ENCODE data around the gene HLA-DMB.

DNA sequence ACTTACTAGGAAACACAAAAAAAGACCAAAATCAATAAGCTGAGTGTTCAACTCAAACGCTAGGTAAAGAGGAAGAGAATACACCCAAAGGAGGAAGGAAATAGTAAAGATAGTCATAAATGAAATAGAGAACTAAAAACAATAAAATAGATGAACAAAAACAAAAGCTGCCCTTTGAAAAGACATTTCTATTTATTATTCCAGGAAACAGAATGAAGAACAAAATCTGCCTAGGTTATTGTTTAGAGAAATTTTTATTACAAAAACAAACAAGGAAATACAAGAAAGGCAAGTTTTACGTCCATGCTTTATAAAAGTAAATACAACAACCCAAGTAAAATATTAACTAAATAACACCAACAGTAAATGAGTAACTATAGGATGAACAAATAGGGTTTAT, 20.1 kb downstream of the HLA-DMB start:
- TF ChIP-seq, protein P1, sequence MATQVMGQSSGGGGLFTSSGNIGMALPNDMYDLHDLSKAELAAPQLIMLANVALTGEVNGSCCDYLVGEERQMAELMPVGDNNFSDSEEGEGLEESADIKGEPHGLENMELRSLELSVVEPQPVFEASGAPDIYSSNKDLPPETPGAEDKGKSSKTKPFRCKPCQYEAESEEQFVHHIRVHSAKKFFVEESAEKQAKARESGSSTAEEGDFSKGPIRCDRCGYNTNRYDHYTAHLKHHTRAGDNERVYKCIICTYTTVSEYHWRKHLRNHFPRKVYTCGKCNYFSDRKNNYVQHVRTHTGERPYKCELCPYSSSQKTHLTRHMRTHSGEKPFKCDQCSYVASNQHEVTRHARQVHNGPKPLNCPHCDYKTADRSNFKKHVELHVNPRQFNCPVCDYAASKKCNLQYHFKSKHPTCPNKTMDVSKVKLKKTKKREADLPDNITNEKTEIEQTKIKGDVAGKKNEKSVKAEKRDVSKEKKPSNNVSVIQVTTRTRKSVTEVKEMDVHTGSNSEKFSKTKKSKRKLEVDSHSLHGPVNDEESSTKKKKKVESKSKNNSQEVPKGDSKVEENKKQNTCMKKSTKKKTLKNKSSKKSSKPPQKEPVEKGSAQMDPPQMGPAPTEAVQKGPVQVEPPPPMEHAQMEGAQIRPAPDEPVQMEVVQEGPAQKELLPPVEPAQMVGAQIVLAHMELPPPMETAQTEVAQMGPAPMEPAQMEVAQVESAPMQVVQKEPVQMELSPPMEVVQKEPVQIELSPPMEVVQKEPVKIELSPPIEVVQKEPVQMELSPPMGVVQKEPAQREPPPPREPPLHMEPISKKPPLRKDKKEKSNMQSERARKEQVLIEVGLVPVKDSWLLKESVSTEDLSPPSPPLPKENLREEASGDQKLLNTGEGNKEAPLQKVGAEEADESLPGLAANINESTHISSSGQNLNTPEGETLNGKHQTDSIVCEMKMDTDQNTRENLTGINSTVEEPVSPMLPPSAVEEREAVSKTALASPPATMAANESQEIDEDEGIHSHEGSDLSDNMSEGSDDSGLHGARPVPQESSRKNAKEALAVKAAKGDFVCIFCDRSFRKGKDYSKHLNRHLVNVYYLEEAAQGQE (IDR thresholded peaks at IDR 0.05; ENCODE audit: low read depth), result no peak
- TF ChIP-seq RAD21 (IDR thresholded peaks at IDR 0.05; ENCODE audit: low read depth) (no peak), TAF1 (IDR thresholded peaks at IDR 0.05; ENCODE audit: low read depth) (no peak), CEBPB (IDR thresholded peaks at IDR 0.05) (no peak), ZBTB7A (IDR thresholded peaks at IDR 0.05; ENCODE audit: low read depth) (no peak), EP300 (IDR thresholded peaks at IDR 0.05; ENCODE audit: borderline replicate concordance) (no peak), CREB1 (IDR thresholded peaks at IDR 0.05; ENCODE audit: low read depth) (no peak), EGR1 (IDR thresholded peaks at IDR 0.05) (no peak), TCF12 (IDR thresholded peaks at IDR 0.05; ENCODE audit: low read depth) (no peak), YY1 (IDR thresholded peaks at IDR 0.05; ENCODE audit: low read depth) (no peak)
- TF ChIP-seq, protein P2, sequence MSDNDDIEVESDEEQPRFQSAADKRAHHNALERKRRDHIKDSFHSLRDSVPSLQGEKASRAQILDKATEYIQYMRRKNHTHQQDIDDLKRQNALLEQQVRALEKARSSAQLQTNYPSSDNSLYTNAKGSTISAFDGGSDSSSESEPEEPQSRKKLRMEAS (IDR thresholded peaks at IDR 0.05), result no peak
